NCI-H2227 (cell line): Measurements from ENCODE around the gene BCAS1.
"Not testable (repeated sequence)": the region's sequence is repeated elsewhere in the genome, so short reads cannot be mapped to it uniquely, and the experiment has no call there.

Source experiments
- DNase-seq: peaks from one replicate; lab custom pipeline; 2025; ENCODE audit not compliant: unreplicated experiment; lab: John Stamatoyannopoulos, UW

The BCAS1 gene

GRCh38 chr20:53990003-53990402, 80.4 kb downstream of the BCAS1 start:
- no peak for DNase-seq

DNA sequence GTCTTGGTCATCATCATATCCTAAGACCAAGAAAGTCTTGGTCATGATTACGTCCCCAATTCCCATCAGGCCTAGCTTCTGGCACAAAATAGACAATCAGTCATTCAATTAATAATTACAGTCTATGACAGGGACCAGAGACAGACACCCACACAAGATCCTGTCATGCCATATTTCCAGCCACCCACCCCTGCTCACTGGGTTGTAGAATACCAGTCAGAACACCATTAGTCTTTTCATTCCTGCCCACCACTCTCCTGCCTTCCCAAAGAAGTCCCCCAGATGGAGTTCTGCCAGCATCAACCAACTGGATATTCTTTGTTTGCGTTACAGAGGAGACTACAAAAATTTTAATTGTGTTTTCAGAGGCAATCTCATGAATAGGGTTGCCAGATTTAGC, 81.0 kb downstream of the BCAS1 start:
- no peak for DNase-seq

- DNase-seq, result no peak
Observed at GRCh38 chr20:53986037-53986650, 84.2 kb downstream of the BCAS1 start.

- DNase-seq, result no peak
Observed at GRCh38 chr20:53985150-53985518, 85.3 kb downstream of the BCAS1 start.

DNA sequence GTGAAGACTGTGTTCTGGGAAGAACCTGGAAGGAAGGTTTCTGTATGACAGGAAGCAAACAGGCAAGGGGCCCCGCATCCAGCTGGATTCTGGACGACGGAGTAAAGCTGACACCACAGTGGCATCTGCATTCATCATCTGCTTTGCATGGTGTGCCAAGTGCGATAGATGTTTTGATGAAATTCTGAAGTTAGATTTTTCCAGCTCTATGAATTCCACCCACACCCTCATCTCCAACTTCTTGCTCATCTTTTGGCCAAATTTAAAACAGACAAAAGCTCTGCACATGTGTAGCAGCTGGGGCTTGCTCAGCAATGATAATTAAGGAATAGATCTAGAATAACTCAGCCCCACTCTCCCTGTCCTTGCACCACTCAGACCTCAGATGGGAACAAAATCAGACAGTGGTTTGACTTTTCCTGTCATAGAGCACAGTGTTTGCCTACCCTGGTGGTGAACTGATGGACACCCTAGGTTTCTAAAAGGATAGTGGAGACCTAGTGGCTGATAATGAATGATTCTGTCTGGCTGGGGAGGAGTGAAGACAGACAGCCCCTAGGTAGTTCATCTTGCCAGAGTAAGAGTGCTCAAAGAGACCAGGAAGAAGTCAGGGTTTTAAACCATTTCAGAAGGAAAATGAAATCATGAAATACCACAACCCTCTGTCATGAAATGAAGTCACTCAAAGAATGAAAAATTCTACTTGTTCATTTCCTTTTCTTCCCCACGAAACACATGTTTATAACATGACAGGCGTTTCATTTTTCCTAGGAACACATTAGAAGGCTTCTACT, 85.8 kb downstream of the BCAS1 start:
- no peak for DNase-seq

GRCh38 chr20:53983401-53983800, 87.0 kb downstream of the BCAS1 start:
- no peak for DNase-seq

GRCh38 chr20:53982624-53983023, 87.8 kb downstream of the BCAS1 start:
- no peak for DNase-seq

GRCh38 chr20:53981752-53982437, 88.5 kb downstream of the BCAS1 start:
- no peak for DNase-seq

DNA sequence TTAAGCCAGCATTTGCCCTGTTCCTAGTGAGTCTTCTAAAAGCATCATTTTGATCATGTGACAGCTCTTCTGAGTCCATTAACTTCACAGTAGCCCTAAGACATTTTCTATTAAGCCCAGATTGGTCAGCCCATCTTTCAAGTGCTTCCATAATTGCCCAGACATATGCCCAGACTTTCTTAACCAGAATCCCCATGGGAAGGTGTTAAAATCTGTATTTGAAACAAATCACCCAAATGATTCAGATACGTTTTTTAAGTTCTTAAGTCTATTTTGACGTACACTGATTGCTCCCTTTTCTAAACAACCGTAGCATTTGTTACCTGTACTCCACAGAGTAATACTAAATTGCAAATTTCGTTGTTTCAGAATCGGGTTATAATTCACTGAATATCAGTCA, 89.3 kb downstream of the BCAS1 start:
- DNase-seq, result no peak

DNA sequence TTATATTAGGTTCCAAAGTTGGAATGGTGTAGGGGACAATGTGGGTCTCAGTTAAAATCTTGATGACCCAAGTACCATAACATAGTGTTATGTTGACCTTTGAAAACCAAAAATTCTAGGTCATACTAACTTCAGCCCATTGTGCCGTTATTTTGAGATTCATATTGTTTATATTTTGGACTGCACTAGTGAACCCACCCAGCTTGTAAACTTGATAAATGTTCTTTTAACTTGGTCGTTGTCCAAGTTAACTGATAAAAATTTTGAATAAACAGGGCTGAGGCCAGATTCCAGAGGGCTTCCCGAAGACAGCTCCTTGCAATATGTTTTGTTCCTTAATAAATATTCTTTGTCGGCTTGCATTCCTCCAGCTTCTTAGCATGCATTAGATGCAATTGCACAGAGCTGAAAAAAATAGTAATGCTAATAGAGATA, 90.3 kb downstream of the BCAS1 start:
- no peak for DNase-seq

GRCh38 chr20:53978497-53978896, 91.9 kb downstream of the BCAS1 start:
- no peak for DNase-seq

- DNase-seq, result no peak
Observed at GRCh38 chr20:53977391-53977790, 93.0 kb downstream of the BCAS1 start.

DNA sequence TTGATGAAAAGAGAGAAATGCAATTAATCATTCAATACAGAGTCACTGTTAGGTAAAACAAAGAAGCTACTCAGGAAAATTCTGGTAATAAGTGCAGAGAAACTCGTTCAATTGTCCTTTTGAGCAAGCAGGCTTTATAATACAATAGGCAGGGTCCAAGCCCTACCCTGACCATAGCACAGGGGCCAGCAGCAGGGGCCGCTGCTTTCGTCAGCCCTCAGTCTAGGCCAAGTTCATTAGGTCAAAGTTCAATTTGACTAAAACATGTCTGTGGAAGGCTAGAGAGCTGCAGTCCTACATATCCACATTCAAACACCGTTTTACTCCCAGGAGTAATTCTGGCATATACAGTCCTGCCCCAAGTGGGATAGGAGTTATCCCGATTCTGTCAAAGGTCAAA, 94.6 kb downstream of the BCAS1 start:
- DNase-seq, result no peak

DNA sequence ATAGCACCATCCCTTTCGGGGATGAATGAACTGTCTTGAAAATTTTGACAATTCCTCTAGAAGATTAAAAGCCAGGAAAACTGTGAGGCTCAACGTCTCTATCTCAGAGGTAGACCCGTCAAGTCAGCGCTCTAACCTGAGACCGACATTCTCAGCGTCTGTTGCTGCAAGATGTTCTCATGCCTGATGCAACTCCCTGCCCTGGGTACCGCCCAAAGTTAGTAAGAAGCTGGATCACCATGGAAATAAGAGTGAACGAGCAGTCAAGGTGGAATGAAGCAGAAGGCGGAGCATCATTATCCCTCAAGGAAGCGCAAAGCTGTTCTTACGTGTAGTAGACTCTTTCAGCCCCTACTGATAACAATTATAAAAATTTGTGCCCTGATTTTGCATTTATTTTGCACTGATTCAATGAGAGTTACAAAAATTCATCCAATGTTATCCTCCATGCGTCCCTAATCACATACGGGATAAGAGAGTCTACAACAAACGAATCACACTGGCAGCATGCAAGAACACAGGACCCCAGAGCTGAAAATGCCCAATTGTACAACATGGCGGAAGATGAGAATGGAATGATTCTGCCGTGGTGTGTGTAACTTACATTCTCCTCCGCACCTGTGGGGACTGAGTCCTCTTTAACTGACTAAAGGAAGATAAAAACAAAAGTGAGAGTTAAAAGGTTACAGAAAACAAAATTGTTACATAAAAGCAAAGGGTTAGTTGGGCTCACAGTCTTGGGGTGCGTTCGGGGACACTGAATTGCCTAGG, 95.4 kb downstream of the BCAS1 start:
- DNase-seq, result no peak

DNA sequence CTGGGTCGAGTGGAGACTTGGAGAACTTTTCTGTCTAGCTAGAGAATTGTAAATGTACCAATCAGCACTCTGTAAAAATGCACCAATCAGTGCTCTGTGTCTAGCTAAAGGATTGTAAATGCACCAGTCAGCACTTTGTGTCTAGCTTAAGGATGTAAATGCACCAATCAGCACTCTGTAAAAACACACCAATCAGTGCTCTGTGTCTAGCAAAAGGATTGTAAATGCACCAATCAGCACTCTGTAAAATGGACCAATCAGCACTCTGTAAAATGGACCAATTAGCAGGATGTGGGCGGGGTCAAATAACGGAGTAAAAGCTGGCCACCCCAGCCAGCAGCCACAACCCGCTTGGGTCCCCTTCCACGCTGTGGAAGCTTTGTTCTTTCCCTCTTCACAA, 96.5 kb downstream of the BCAS1 start:
- DNase-seq, result not testable (repeated sequence)

- no peak for DNase-seq
Observed at GRCh38 chr20:53972179-53972578, 98.2 kb downstream of the BCAS1 start.

- no peak for DNase-seq
Observed at GRCh38 chr20:53971096-53971683, 99.2 kb downstream of the BCAS1 start.

GRCh38 chr20:53970232-53970631, 100.2 kb downstream of the BCAS1 start:
- DNase-seq, result no peak

DNA sequence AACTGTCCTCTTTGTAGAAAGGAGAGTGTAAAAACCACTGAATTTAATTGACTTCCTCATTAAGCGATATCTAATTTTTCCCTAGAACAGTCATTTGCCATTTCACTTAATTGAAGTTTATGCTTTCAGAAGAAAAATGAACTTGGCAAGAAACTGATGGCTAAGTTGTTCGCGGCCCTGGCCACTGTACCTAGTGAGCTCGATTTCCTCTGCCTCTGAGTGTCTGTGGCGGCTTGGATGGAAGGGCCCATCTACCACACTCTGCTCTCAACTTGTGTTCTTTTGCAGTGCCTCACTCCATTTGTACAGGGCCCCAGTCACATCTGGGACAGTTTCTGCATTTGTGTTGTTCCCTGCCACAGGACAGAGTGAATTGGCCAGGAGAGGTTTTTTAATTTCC, 102.9 kb downstream of the BCAS1 start:
- DNase-seq, result no peak

- DNase-seq, result no peak
Observed at GRCh38 chr20:53966774-53967398, 103.5 kb downstream of the BCAS1 start.
